AG09319 (cell line): ENCODE data around the gene ILK.

Source experiments
- DNase-seq: peaks from one replicate; pipeline ENCODE4 v3.0.0-alpha.2; 2010; ENCODE audit warnings: low read depth; ENCODE audit errors: extremely low read depth
- CTCF ChIP-seq: IDR thresholded peaks from 2 replicates; pipeline ENCODE4 v1.5.1; 2011; ENCODE audit warnings: low read depth, mild to moderate bottlenecking, inconsistent platforms, low read length, moderate library complexity

Gene ILK

GRCh38 chr11:6655790-6656583, 52.4 kb downstream of the ILK start, which contains the start of gene DCHS1:
TSS of gene DCHS1 (minus strand) at chr11:6655809. CDS start at chr11:6641613, 14,196 bp downstream.
- DNase-seq: no peak
- TF ChIP-seq CTCF: no peak

- no peak for DNase-seq
These were observed 53.0 kb downstream of the ILK start for GRCh38 chr11:6656584-6656915.

GRCh38 chr11:6656936-6657335, 53.4 kb downstream of the ILK start:
- no peak for TF ChIP-seq CTCF

More at GRCh38 chr11:6656584-6656915, 53.0 kb downstream of the ILK start:
- no peak for TF ChIP-seq CTCF

GRCh38 chr11:6657346-6657745, 53.8 kb downstream of the ILK start:
- DNase-seq: no peak
- no peak for TF ChIP-seq CTCF

More at GRCh38 chr11:6656936-6657335, 53.4 kb downstream of the ILK start:
- no peak for DNase-seq

- no peak for TF ChIP-seq CTCF
These were observed 55.1 kb downstream of the ILK start for GRCh38 chr11:6658647-6659046.

More at GRCh38 chr11:6658647-6659046, 55.1 kb downstream of the ILK start:
- DNase-seq: no peak
